GM21526 (cell line): ENCODE results near the gene CNTN5.

Source experiments
- ATAC-seq: cut with Tn5 transposase; IDR thresholded peaks from one replicate; pipeline ENCODE4 v1.9.1; 2021; ENCODE audit warnings: moderate library complexity; ENCODE audit not compliant: unreplicated experiment, low FRiP score

Gene CNTN5

GRCh38 chr11:99370549-99371216, 349.9 kb downstream of the CNTN5 start:
- no peak for ATAC-seq

GRCh38 chr11:99371257-99371656, 350.5 kb downstream of the CNTN5 start:
- ATAC-seq = no peak

- no peak for ATAC-seq
Measured at GRCh38 chr11:99376463-99376862, 355.7 kb downstream of the CNTN5 start.

GRCh38 chr11:99383648-99384245, 363.0 kb downstream of the CNTN5 start:
- ATAC-seq = no peak

GRCh38 chr11:99391245-99391644, 370.5 kb downstream of the CNTN5 start:
- ATAC-seq = no peak

DNA sequence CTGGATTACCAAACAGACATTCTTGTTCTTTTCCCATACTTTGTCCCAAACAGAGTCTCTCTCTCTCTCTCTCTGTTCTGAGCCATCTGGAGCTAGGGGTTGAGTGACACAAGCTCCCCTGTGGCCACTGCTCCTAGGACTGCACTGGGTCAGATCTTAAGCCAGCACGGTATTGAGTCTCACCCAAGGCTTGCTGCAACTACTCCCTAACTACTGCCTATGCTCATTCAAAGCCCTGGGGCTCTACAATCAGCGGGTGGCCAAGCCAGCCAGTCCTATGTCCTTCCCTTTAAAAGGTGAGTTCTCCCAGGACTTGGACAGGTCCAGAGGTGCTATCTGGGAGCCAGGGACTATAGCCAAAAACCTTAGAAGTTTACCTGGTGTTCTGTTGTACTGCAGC, 385.6 kb downstream of the CNTN5 start:
- ATAC-seq = no peak

GRCh38 chr11:99410636-99411035, 389.9 kb downstream of the CNTN5 start:
- no peak for ATAC-seq

DNA sequence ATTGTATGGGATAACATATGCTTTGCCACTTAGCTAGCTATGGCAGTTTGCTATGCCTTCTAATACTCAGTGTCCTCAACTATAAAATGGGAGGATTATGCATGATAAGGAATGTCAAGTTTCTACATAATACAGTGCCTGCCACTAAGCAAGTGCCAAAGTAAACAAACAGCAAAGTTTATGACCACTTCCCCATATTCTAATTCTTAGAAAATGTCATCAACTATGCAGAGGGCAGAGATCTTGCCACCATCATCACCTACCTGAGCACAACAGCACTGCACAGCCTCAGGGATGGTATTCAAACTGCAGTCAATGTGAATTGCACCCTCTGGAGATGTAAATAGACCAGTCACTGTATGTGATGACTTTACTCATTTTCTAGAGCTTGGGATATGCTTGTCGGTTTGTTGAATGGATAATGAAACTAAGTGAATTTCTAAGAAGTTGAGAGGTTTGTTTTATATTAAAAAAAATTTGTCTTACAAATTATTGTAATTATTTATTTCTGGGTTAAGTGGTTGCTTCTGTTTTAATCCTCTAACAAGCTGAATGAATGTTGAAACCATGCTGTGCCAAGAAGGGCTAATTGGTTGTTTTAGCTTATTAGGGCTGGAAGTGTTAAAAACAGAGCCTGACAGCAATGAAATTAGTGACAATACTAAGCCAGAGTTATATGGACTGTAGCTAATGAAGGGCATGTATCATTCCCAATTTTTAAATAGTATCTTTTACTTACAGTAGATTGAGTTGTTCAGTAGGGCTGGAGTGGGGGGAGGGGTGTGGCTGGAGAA, 398.4 kb downstream of the CNTN5 start:
- ATAC-seq = no peak

DNA sequence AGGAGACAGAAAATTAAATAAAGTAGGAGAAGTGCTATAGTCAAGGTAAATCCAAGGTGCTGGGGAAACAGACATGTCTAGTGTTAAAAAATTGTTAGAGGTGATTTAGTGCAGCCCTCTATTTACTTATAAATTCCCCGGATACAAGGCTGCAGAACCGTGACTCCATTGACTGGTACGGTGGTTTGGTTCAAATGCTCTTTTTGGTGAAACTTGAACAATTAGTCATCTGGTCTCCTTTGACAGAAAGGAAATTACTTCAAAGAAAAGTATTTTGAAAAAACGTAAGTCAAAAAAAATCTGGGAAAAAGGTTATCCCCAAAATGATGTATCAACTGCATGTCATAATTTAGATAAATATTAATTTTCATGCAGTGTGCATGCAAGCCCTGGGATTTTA, 399.2 kb downstream of the CNTN5 start:
- ATAC-seq = no peak

DNA sequence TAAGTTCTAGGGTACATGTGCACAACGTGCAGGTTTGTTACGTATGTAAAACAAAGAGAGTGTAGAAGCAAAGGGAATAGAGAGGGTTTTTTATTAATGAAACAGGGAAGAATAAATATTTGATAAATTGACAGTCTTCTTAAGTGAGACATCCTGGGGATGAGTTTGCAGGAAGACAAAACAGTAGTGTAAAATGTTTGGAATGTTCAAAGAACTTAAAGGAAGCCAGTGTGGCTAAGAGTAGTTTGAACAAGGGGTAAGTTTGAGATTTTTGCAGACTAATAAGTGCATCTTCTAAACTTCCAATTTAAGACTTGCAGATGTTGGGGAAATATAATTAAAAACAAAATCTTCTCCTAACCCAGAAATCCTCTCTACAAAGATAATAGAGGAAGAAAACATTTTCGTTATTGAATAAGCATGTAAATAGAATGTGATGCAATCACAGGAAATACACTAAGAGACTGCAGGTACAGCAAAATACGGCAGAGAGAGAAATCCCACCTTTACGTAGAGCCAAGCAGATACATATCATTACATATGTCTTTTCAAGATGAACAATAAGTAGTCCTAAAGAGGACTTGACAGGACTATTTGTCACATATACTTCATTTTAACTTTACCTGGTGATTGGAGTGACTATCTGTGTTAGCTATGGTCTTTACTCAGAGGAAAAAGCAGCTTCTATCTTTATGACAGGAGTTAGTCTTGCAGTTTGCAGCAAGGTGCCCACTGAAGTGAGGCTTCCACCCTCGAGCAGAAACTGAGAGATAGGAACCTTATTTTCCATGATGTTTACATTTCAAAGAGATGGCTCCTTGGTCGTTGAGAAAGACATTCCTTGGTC, 402.1 kb downstream of the CNTN5 start:
- no peak for ATAC-seq

DNA sequence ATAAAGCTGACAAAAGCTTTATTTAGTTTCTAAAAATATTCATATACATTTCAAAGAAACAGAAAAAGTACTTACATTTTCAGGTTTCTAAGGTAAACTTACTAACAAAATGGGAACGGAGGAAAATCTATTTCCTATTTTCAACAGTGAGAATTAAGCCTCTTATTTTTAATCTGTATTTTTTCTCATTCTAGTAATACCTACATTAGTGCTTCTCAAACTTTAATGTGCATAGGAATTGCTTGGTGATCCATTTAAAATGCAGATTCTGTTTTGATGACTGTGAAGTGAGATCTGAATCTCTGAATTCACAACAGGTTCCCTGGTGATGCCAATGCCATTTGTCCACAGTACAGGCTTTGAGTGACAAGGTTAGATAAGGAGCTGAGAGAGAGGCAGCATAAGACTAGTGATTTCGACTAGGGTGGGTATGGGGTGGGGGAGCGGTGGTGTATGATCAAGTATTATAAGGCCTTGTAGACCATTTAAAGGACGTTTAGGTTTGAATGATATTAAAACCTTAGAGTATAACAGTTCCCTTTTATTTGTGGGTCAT, 402.8 kb downstream of the CNTN5 start:
- no peak for ATAC-seq

DNA sequence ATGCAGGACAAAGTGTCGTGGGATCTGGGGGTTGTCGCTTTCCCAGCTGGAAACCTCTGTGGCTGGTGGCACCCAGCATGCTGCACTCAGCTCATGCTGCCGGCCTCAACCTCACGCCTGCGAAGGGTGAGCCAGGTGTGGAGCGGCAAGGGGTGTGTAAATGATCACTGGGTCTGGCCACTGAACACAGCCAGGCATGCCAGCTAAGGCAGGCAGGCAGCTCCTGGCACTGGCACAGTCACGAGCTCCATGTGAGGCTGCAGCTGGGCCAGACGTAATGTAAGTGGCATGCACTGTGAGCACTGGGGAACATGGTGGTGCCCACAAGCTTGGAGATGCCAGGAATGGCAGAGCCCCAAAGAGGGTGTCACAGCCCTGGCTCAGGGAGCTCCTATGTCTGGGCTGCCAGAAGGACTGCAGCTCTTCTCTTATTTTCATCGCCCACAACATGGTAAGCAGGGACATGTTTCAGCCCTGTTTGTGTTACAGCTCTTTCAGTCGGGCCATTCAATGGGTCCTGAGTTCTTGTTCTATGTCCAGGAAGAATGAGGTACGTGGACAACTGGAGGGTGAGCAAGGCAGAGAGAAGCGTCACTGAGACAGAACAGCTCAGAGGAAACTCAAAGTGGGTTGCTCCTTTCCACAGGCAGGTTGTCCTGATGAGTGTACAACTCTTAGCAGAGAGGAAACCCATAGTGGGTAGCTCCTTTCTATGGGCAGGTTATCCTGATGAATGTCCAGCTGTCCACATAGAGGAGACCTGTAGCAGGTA, 403.8 kb downstream of the CNTN5 start:
- no peak for ATAC-seq

DNA sequence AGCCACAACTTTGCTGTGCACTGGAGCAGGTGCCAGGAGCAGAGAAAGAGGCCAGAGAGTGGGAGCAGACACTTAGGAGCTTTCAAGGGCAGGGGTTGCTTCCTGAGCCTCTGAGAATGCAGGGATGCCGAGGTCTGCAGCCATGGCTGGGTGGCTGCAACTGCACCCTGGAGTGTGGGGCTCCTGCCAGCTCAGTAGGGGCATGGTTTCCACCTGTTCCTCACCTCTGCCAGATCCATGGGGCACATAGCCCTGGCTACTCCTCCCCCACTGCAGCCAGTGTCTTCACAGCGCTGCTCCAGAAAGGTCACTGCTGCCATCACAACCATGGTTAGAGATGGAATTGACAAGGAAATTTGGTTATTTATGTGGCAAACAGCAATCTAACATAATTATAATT, 404.8 kb downstream of the CNTN5 start:
- ATAC-seq = no peak

DNA sequence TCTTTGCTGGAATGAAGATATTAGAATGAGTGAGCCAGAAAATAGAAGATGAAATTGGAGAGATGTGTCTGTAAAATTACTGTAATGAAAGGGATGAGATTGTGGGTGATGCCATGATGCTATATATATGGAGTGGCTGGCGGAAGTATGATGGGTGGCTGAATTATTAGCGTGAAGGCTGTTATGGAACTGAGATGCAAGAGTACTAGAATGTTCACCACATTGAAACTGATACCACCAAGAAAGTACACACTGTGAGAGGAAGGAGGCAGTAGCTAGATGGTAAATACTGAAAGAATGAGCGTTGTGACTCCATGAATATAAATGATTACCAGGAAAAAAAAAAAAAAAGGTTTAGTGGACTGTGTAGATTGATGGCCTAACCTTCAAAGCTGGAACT, 411.9 kb downstream of the CNTN5 start:
- ATAC-seq = no peak

DNA sequence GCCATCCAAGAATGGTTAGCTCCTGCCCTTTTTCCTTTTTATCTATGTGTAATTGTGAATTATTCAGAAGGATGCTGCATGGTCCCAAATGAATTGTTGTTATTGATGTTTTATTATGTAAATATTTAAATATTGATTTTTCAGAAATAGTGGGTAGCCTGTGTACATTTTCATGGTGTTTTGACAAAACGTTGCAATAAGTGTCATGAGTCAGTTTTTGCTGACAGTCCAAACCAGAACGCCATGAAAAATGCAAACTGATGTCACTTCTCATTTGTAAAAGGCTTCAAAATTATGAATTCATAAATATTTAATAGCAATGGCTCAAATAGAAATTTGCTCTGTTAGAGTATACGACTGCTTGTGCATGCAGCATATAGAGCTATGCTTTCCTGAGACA, 422.5 kb downstream of the CNTN5 start:
- ATAC-seq = no peak

- no peak for ATAC-seq
Measured at GRCh38 chr11:99446400-99446799, 425.7 kb downstream of the CNTN5 start.

DNA sequence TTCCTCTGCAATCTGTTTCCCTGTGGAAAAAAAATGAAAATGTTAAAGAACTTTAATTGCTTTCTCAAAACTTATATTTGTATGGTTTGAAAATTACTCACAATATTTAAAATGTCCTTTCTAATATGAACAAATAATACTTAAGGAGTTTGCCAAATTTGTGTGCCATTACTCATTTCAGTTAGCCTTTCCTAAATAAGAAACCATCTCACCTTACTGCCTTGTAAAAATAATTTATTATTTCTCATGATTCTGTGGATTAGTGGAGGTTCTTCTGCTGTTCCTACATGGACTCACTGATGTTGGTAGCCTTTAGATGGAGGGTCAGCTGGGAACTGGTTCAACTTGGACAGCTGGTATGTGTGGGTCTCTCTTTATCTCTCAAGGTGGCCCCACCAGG, 428.6 kb downstream of the CNTN5 start:
- no peak for ATAC-seq

- no peak for ATAC-seq
Measured at GRCh38 chr11:99452075-99452474, 431.3 kb downstream of the CNTN5 start.

DNA sequence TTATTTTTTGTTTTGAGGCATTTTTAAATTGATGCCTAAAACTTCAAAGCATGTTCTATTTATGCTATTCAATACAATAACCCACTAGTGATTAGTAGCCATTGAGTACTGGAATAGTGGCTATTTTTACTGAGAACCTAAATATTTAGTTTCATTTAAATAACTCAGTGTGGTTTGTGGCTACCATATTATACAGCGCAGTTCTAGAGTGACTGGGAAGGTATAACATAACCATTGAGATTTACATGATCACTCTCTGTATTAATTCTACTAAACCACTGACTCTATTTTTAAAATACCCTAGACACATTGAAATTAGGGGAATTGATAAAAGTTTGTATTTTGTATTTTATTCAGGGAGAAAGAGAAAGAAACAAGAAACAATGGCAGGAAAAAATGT, 441.2 kb downstream of the CNTN5 start:
- no peak for ATAC-seq

DNA sequence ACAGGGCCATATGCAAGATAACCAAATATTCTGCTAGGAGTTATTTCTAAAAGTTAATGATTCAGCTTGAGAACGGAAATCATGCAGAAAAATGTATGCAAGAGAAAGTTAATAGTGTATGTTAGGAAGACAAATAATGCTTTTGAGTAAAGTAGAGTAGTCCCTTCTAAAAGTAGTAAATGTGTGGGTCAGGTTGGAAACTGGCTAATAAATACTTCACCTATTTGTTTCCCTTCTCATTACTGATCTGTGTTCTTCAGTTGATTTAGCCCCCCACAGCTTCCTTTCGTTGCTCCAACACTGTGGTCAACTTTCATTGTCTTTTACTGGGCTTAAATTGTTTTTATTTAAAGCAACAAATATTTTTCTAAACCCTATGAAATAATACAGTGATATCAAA, 444.2 kb downstream of the CNTN5 start:
- ATAC-seq = no peak
